ENCODE results near the gene PLN.

Gene PLN

GRCh38 chr6:118551063-118552053 lies 3.3 kb downstream of the PLN start:
- FAIRE-seq (peak; percentile 45), DNase-seq (ENCODE audit: insufficient read length, low spot score) (peak; percentile 5)

GRCh38 chr6:118553132-118553531 lies 5.0 kb downstream of the PLN start:
- TF ChIP-seq POU2F2 (IDR thresholded peaks at IDR 0.05; ENCODE audit: low read depth, low read length) (no peak), TAF1 (IDR thresholded peaks at IDR 0.05; ENCODE audit: low read depth, low read length) (no peak), PAX5 (IDR thresholded peaks at IDR 0.05; ENCODE audit: insufficient read depth, low read length, severe bottlenecking) (no peak), POLR2A (IDR thresholded peaks at IDR 0.05; ENCODE audit: low read depth, low read length) (no peak), POLR2AphosphoS5 (IDR thresholded peaks at IDR 0.05; ENCODE audit: low read depth, low read length) (no peak)

More at GRCh38 chr6:118551063-118552053, 3.3 kb downstream of the PLN start:
- TF ChIP-seq PAX5 (IDR thresholded peaks at IDR 0.05; ENCODE audit: insufficient read depth, low read length, severe bottlenecking) (no peak), POLR2AphosphoS5 (IDR thresholded peaks at IDR 0.05; ENCODE audit: low read depth, low read length) (no peak), TAF1 (IDR thresholded peaks at IDR 0.05; ENCODE audit: low read depth, low read length) (no peak), POLR2A (IDR thresholded peaks at IDR 0.05; ENCODE audit: low read depth, low read length) (no peak), SPI1 (IDR thresholded peaks at IDR 0.05; ENCODE audit: low read depth, low read length) (no peak), POU2F2 (IDR thresholded peaks at IDR 0.05; ENCODE audit: low read depth, low read length) (no peak)

GRCh38 chr6:118554698-118555097 lies 6.6 kb downstream of the PLN start:
- DNase-seq (ENCODE audit: insufficient read length, low spot score) (no peak), FAIRE-seq (no peak)
- no peak for TF ChIP-seq POLR2A (IDR thresholded peaks at IDR 0.05; ENCODE audit: low read depth, low read length)
- no peak for TF ChIP-seq POLR2AphosphoS5 (IDR thresholded peaks at IDR 0.05; ENCODE audit: low read depth, low read length)
- TF ChIP-seq SPI1 (IDR thresholded peaks at IDR 0.05; ENCODE audit: low read depth, low read length), result no peak
- no peak for TF ChIP-seq POU2F2 (IDR thresholded peaks at IDR 0.05; ENCODE audit: low read depth, low read length)
- no peak for TF ChIP-seq TAF1 (IDR thresholded peaks at IDR 0.05; ENCODE audit: low read depth, low read length)
- no peak for TF ChIP-seq PAX5 (IDR thresholded peaks at IDR 0.05; ENCODE audit: insufficient read depth, low read length, severe bottlenecking)

More at GRCh38 chr6:118553132-118553531, 5.0 kb downstream of the PLN start:
- FAIRE-seq (no peak), DNase-seq (ENCODE audit: insufficient read length, low spot score) (no peak)

GRCh38 chr6:118558464-118559217 lies 10.5 kb downstream of the PLN start:
- TF ChIP-seq TAF1 (IDR thresholded peaks at IDR 0.05; ENCODE audit: low read depth, low read length), result no peak
- no peak for TF ChIP-seq SPI1 (IDR thresholded peaks at IDR 0.05; ENCODE audit: low read depth, low read length)
- no peak for TF ChIP-seq POLR2A (IDR thresholded peaks at IDR 0.05; ENCODE audit: low read depth, low read length)
- no peak for TF ChIP-seq POU2F2 (IDR thresholded peaks at IDR 0.05; ENCODE audit: low read depth, low read length)
- TF ChIP-seq PAX5 (IDR thresholded peaks at IDR 0.05; ENCODE audit: insufficient read depth, low read length, severe bottlenecking), result no peak
- TF ChIP-seq POLR2AphosphoS5 (IDR thresholded peaks at IDR 0.05; ENCODE audit: low read depth, low read length), result no peak
- DNase-seq (ENCODE audit: insufficient read length, low spot score), result no peak
- peak; percentile 38 for FAIRE-seq

- no peak for FAIRE-seq
Measured at GRCh38 chr6:118559659-118560058, 11.6 kb downstream of the PLN start.

GRCh38 chr6:118562248-118562647 lies 14.2 kb downstream of the PLN start:
- no peak for TF ChIP-seq POU2F2 (IDR thresholded peaks at IDR 0.05; ENCODE audit: low read depth, low read length)
- TF ChIP-seq PAX5 (IDR thresholded peaks at IDR 0.05; ENCODE audit: insufficient read depth, low read length, severe bottlenecking), result no peak
- no peak for TF ChIP-seq TAF1 (IDR thresholded peaks at IDR 0.05; ENCODE audit: low read depth, low read length)
- no peak for TF ChIP-seq POLR2A (IDR thresholded peaks at IDR 0.05; ENCODE audit: low read depth, low read length)
- no peak for TF ChIP-seq POLR2AphosphoS5 (IDR thresholded peaks at IDR 0.05; ENCODE audit: low read depth, low read length)
- no peak for TF ChIP-seq SPI1 (IDR thresholded peaks at IDR 0.05; ENCODE audit: low read depth, low read length)
- DNase-seq (ENCODE audit: insufficient read length, low spot score), result no peak
- FAIRE-seq, result no peak

More at GRCh38 chr6:118559659-118560058, 11.6 kb downstream of the PLN start:
- no peak for DNase-seq (ENCODE audit: insufficient read length, low spot score)
- TF ChIP-seq TAF1 (IDR thresholded peaks at IDR 0.05; ENCODE audit: low read depth, low read length) (no peak), POLR2A (IDR thresholded peaks at IDR 0.05; ENCODE audit: low read depth, low read length) (no peak), PAX5 (IDR thresholded peaks at IDR 0.05; ENCODE audit: insufficient read depth, low read length, severe bottlenecking) (no peak), POLR2AphosphoS5 (IDR thresholded peaks at IDR 0.05; ENCODE audit: low read depth, low read length) (no peak), SPI1 (IDR thresholded peaks at IDR 0.05; ENCODE audit: low read depth, low read length) (no peak), POU2F2 (IDR thresholded peaks at IDR 0.05; ENCODE audit: low read depth, low read length) (no peak)

- FAIRE-seq, result no peak
- DNase-seq (ENCODE audit: insufficient read length, low spot score), result no peak
- TF ChIP-seq POU2F2 (IDR thresholded peaks at IDR 0.05; ENCODE audit: low read depth, low read length) (no peak), TAF1 (IDR thresholded peaks at IDR 0.05; ENCODE audit: low read depth, low read length) (no peak), SPI1 (IDR thresholded peaks at IDR 0.05; ENCODE audit: low read depth, low read length) (no peak), POLR2AphosphoS5 (IDR thresholded peaks at IDR 0.05; ENCODE audit: low read depth, low read length) (no peak), PAX5 (IDR thresholded peaks at IDR 0.05; ENCODE audit: insufficient read depth, low read length, severe bottlenecking) (no peak), POLR2A (IDR thresholded peaks at IDR 0.05; ENCODE audit: low read depth, low read length) (no peak)
Measured at GRCh38 chr6:118562959-118563358, 14.9 kb downstream of the PLN start.

- FAIRE-seq, result peak; percentile 99
- no peak for TF ChIP-seq POLR2A (IDR thresholded peaks at IDR 0.05; ENCODE audit: low read depth, low read length)
- TF ChIP-seq SPI1 (IDR thresholded peaks at IDR 0.05; ENCODE audit: low read depth, low read length), result peak; percentile 94
- no peak for TF ChIP-seq POU2F2 (IDR thresholded peaks at IDR 0.05; ENCODE audit: low read depth, low read length)
- peak; percentile 17 for DNase-seq (ENCODE audit: insufficient read length, low spot score)
Measured at GRCh38 chr6:118565311-118565960, 17.3 kb downstream of the PLN start.
